ENCODE results near the gene PTCH2. TPM values are rescaled to one million over a fixed set of nuclear protein-coding genes. Genes with fewer than 3 reads are reported as not detected.

The PTCH2 gene
- total RNA-seq, 6 experiments from 2014 or later: 0.37 to 0.81 (median 0.61) TPM

GRCh38 chr1:44849575-44850132, 6.6 kb upstream of the PTCH2 start:
- DNase-seq: peak; percentile 4
- H3K9me3 Mint-ChIP-seq: no peaks in the 10 kb centered on the region
- H3K27ac Mint-ChIP-seq: no peak overlapping the region
- H3K27me3 Mint-ChIP-seq (ENCODE audit: insufficient read depth): no peaks in the 10 kb centered on the region
- no peak overlapping the region for H3K4me3 Mint-ChIP-seq
- TF ChIP-seq CTCF (IDR thresholded peaks at IDR 0.05): no peak
- H3K4me1 Mint-ChIP-seq (ENCODE audit: low read depth): peaks cover 7% of the 10 kb centered on the region
- H3K36me3 Mint-ChIP-seq (ENCODE audit: low read depth): peaks cover 18% of the 10 kb centered on the region

- H3K27me3 Mint-ChIP-seq (ENCODE audit: insufficient read depth): no peaks in the 10 kb centered on the region
- H3K27ac Mint-ChIP-seq: no peak overlapping the region
- H3K36me3 Mint-ChIP-seq (ENCODE audit: low read depth): peaks cover 16% of the 10 kb centered on the region
- no peak for TF ChIP-seq CTCF (IDR thresholded peaks at IDR 0.05)
- no peak overlapping the region for H3K4me3 Mint-ChIP-seq
- H3K9me3 Mint-ChIP-seq: no peaks in the 10 kb centered on the region
- no peak for DNase-seq
- H3K4me1 Mint-ChIP-seq (ENCODE audit: low read depth): peaks cover 7% of the 10 kb centered on the region
Measured at GRCh38 chr1:44848456-44849181, 5.6 kb upstream of the PTCH2 start.

- Mint-ChIP-seq H3K9me3 (no peaks in the 10 kb centered on the region), H3K36me3 (ENCODE audit: low read depth) (peaks cover 11% of the 10 kb centered on the region), H3K27ac (no peak overlapping the region)
Measured at GRCh38 chr1:44847845-44848244, 4.8 kb upstream of the PTCH2 start.

GRCh38 chr1:44846985-44847384, 3.9 kb upstream of the PTCH2 start:
- no peak overlapping the region for H3K4me3 Mint-ChIP-seq
- H3K27me3 Mint-ChIP-seq (ENCODE audit: insufficient read depth): peaks cover 2% of the 10 kb centered on the region; the same call in 1 of the 2 replicates
- no peaks in the 10 kb centered on the region for H3K9me3 Mint-ChIP-seq
- TF ChIP-seq CTCF (IDR thresholded peaks at IDR 0.05): no peak
- DNase-seq: no peak
- no peak overlapping the region for H3K27ac Mint-ChIP-seq
- H3K36me3 Mint-ChIP-seq (ENCODE audit: low read depth): peaks cover 8% of the 10 kb centered on the region
- H3K4me1 Mint-ChIP-seq (ENCODE audit: low read depth): peaks cover 11% of the 10 kb centered on the region

More at GRCh38 chr1:44847845-44848244, 4.8 kb upstream of the PTCH2 start:
- no peaks in the 10 kb centered on the region for H3K27me3 Mint-ChIP-seq (ENCODE audit: insufficient read depth)
- no peak overlapping the region for H3K4me3 Mint-ChIP-seq
- TF ChIP-seq CTCF (IDR thresholded peaks at IDR 0.05): no peak
- DNase-seq: no peak
- peaks cover 7% of the 10 kb centered on the region for H3K4me1 Mint-ChIP-seq (ENCODE audit: low read depth)

DNA sequence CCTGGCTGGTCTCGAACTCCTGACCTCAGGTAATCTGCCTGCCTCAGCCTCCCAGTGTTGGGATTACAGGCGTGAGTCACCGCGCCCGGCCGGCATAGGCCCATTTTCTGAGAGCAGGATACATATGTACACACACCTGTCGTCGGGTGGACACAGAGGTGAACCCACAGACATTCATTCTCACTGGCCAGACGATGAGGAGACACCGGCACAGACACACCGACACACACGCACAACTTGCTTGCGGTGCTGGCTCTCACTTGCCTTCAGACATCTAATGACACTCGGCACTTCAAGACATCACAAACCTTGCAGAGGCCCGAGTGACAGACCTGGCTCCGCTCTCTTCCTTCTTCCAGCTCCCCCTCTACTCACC, 579 bp downstream of the PTCH2 start:
- Mint-ChIP-seq H3K27me3 (ENCODE audit: insufficient read depth) (peaks cover 2% of the 10 kb centered on the region), H3K4me3 (peak overlapping the region; percentile 81), H3K27ac (no peak overlapping the region), H3K9me3 (no peaks in the 10 kb centered on the region), H3K36me3 (ENCODE audit: low read depth) (no peaks in the 10 kb centered on the region; the same call in 1 of the 2 replicates), H3K4me1 (ENCODE audit: low read depth) (peaks cover 4% of the 10 kb centered on the region; the same call in 1 of the 2 replicates)
- TF ChIP-seq CTCF (IDR thresholded peaks at IDR 0.05): no peak
- DNase-seq: no peak
